IMR-90 (cell line): Measurements from ENCODE around the gene SLC12A4. TPM values are rescaled to one million over a fixed set of nuclear protein-coding genes. Genes with fewer than 3 reads are reported as not detected.

Experiments
- ATAC-seq: fragments of 200-7000 bp; cut with Tn5 transposase; 2 replicates; pipeline ENCODE4 v1.9.1; 2020; ENCODE audit warnings: low read depth, mild to moderate bottlenecking, moderate library complexity
- BruUV-seq: library from RNA; stranded (reverse); fragments of 400-500 nt; replicated peaks from 2 replicates; lab custom pipeline; 2021; lab: Mats Ljungman, UMichigan
- CTCF ChIA-PET: fragments of 300-600 bp; formaldehyde crosslinking; extraction: SDS; loops from one replicate; lab custom pipeline; 2021; ENCODE audit warnings: antibody characterized with exemption; lab: Yijun Ruan, JAX
- POLR2A ChIA-PET: fragments of 300-600 bp; sonication (Branson Sonifier 250); formaldehyde crosslinking; loops from one replicate; lab custom pipeline; 2022; ENCODE audit warnings: antibody characterized with exemption; ENCODE audit not compliant: unreplicated experiment; lab: Charles Lee
- DNase-seq: peaks from one replicate; pipeline ENCODE4 v3.0.0; 2013
- H2AFZ ChIP-seq: replicated peaks from 2 replicates; pipeline ENCODE3; 2013; ENCODE audit warnings: low read length, mild to moderate bottlenecking; ENCODE audit not compliant: poor library complexity
- H2AK5ac ChIP-seq: 2 replicates; pipeline ENCODE4 v1.6.1; 2013; ENCODE audit warnings: low read depth, low read length, inconsistent platforms
- H2AK9ac ChIP-seq: replicated peaks from 2 replicates; pipeline ENCODE3; 2013; ENCODE audit warnings: mild to moderate bottlenecking, low read depth, low read length, moderate library complexity; ENCODE audit not compliant: poor library complexity
- H2BK120ac ChIP-seq: 2 replicates; pipeline ENCODE4 v1.6.1; 2013; ENCODE audit warnings: low read depth, low read length, inconsistent platforms
- H2BK15ac ChIP-seq: 3 replicates; pipeline ENCODE4 v1.6.1; 2013; ENCODE audit warnings: low read depth, low read length, inconsistent platforms
- H2BK20ac ChIP-seq: 2 replicates; pipeline ENCODE4 v1.6.1; 2013; ENCODE audit warnings: low read depth, mild to moderate bottlenecking, inconsistent platforms, low read length, moderate library complexity
- H2BK5ac ChIP-seq: 2 replicates; pipeline ENCODE4 v1.6.1; 2013; ENCODE audit warnings: mild to moderate bottlenecking, low read depth, low read length, inconsistent platforms; ENCODE audit not compliant: poor library complexity, severe bottlenecking
- H3K14ac ChIP-seq: replicated peaks from 2 replicates; pipeline ENCODE4 v1.6.1; 2013; ENCODE audit warnings: low read depth, low read length, inconsistent platforms
- H3K18ac ChIP-seq: 2 replicates; pipeline ENCODE4 v1.6.1; 2013; ENCODE audit warnings: low read depth, low read length, control low read depth
- H3K23ac ChIP-seq: 2 replicates; pipeline ENCODE4 v1.6.1; 2013; ENCODE audit warnings: low read depth, low read length, inconsistent platforms
- H3K27ac ChIP-seq: 2 replicates; pipeline ENCODE4 v1.5.1; 2013; ENCODE audit warnings: mild to moderate bottlenecking, control low read depth, low read length; ENCODE audit not compliant: insufficient read depth
- H3K27me3 ChIP-seq: 2 replicates; pipeline ENCODE4 v1.6.1; 2013; ENCODE audit warnings: low read length; ENCODE audit not compliant: control insufficient read depth, insufficient read depth
- H3K36me3 ChIP-seq: 2 replicates; pipeline ENCODE4 v1.6.1; 2013; ENCODE audit warnings: low read length, mixed read lengths; ENCODE audit not compliant: control insufficient read depth, insufficient read depth
- H3K4ac ChIP-seq: 2 replicates; pipeline ENCODE4 v1.6.1; 2013; ENCODE audit warnings: low read depth, low read length, inconsistent platforms
- H3K4me1 ChIP-seq: 2 replicates; pipeline ENCODE4 v1.6.1; 2013; ENCODE audit warnings: low read length, mixed read lengths; ENCODE audit not compliant: control insufficient read depth, insufficient read depth
- H3K4me2 ChIP-seq: 2 replicates; pipeline ENCODE4 v1.6.1; 2013; ENCODE audit warnings: low read depth, mild to moderate bottlenecking, control low read depth, low read length, moderate library complexity
- H3K4me3 ChIP-seq: 2 replicates; pipeline ENCODE4 v1.5.1; 2013; ENCODE audit warnings: low read depth, mild to moderate bottlenecking, control low read depth, low read length, moderate library complexity; ENCODE audit not compliant: insufficient read depth
- H3K56ac ChIP-seq: 2 replicates; pipeline ENCODE4 v1.6.1; 2013; ENCODE audit warnings: low read length, inconsistent platforms; ENCODE audit not compliant: insufficient read depth; ENCODE audit errors: extremely low read depth
- H3K79me1 ChIP-seq, 2 experiments: 2 replicates each; pipeline ENCODE4 v1.6.1; 2013; ENCODE audit warnings: low read length in 2 of 2, inconsistent platforms in 1 of 2, low read depth in 1 of 2
- H3K9ac ChIP-seq: 2 replicates; pipeline ENCODE4 v1.6.1; 2013; ENCODE audit warnings: low read depth, low read length, control low read depth
- H3K9me1 ChIP-seq: 2 replicates; pipeline ENCODE4 v1.6.1; 2013; ENCODE audit warnings: low read length, inconsistent platforms; ENCODE audit not compliant: insufficient read depth
- H3K9me3 ChIP-seq: 2 replicates; pipeline ENCODE4 v1.6.1; 2013; ENCODE audit warnings: low read length; ENCODE audit not compliant: control insufficient read depth, insufficient read depth
- H4K20me1 ChIP-seq: 2 replicates; pipeline ENCODE4 v1.6.1; 2013; ENCODE audit warnings: low read length, inconsistent platforms; ENCODE audit not compliant: insufficient read depth
- H4K5ac ChIP-seq: 2 replicates; pipeline ENCODE4 v1.6.1; 2013; ENCODE audit warnings: mild to moderate bottlenecking, low read depth, low read length, control low read depth
- H4K8ac ChIP-seq, 2 experiments: 2 replicates each; pipeline ENCODE4 v1.6.1; 2013; ENCODE audit warnings: low read depth in 2 of 2, low read length in 2 of 2, control low read depth in 1 of 2, inconsistent platforms in 1 of 2
- H4K91ac ChIP-seq: 2 replicates; pipeline ENCODE4 v1.6.1; 2013; ENCODE audit warnings: low read depth, low read length, inconsistent platforms; ENCODE audit not compliant: insufficient read depth
- BHLHE40 ChIP-seq: fragments of 150-350 bp; IDR thresholded peaks from 2 replicates; pipeline ENCODE4 v1.6.1; 2016; ENCODE audit warnings: mild to moderate bottlenecking, low read depth, low read length
- CEBPB ChIP-seq: IDR thresholded peaks from 2 replicates; pipeline ENCODE4 v1.6.1; 2012; ENCODE audit warnings: low read depth, low read length, improper control_type of control experiment
- CHD1 ChIP-seq: IDR thresholded peaks from 2 replicates; pipeline ENCODE4 v1.6.1; 2012; ENCODE audit warnings: low read depth, low read length, improper control_type of control experiment
- CTCF ChIP-seq: conservative IDR thresholded peaks from 2 replicates; pipeline ENCODE4 v1.5.1; 2012; ENCODE audit warnings: mild to moderate bottlenecking, low read depth, low read length, improper control_type of control experiment
- ELK1 ChIP-seq: fragments of 150-350 bp; IDR thresholded peaks from 2 replicates; pipeline ENCODE4 v1.6.1; 2016; ENCODE audit warnings: low read depth, mild to moderate bottlenecking, low read length, moderate library complexity, borderline replicate concordance
- FOS ChIP-seq: fragments of 150-350 bp; IDR thresholded peaks from 2 replicates; pipeline ENCODE4 v1.6.1; 2016; ENCODE audit warnings: low read depth, low read length
- MAFK ChIP-seq: IDR thresholded peaks from 2 replicates; pipeline ENCODE4 v1.6.1; 2012; ENCODE audit warnings: low read depth, low read length, improper control_type of control experiment
- MAZ ChIP-seq: IDR thresholded peaks from 2 replicates; pipeline ENCODE4 v1.6.1; 2012; ENCODE audit warnings: low read depth, mild to moderate bottlenecking, low read length, improper control_type of control experiment, moderate library complexity, borderline replicate concordance
- MXI1 ChIP-seq: IDR thresholded peaks from 2 replicates; pipeline ENCODE4 v1.6.1; 2012; ENCODE audit warnings: low read depth, mild to moderate bottlenecking, low read length, moderate library complexity, borderline replicate concordance
- NFE2L2 ChIP-seq: fragments of 150-350 bp; IDR thresholded peaks from 2 replicates; pipeline ENCODE4 v1.6.1; 2016; ENCODE audit warnings: low read depth, mild to moderate bottlenecking, low read length
- POLR2A ChIP-seq: IDR thresholded peaks from 2 replicates; pipeline ENCODE4 v1.6.1; 2012; ENCODE audit warnings: mild to moderate bottlenecking, low read depth, low read length
- RAD21 ChIP-seq: IDR thresholded peaks from 2 replicates; pipeline ENCODE4 v1.6.1; 2012; ENCODE audit warnings: low read length, improper control_type of control experiment
- RCOR1 ChIP-seq: IDR thresholded peaks from 2 replicates; pipeline ENCODE4 v1.6.1; 2012; ENCODE audit warnings: mild to moderate bottlenecking, low read length, improper control_type of control experiment; ENCODE audit not compliant: insufficient replicate concordance
- RFX5 ChIP-seq: IDR thresholded peaks from 2 replicates; pipeline ENCODE4 v1.8.0; 2012; ENCODE audit warnings: low read depth, mild to moderate bottlenecking, low read length, moderate library complexity
- SMC3 ChIP-seq: fragments of 150-350 bp; IDR thresholded peaks from 2 replicates; pipeline ENCODE4 v1.6.1; 2016; ENCODE audit warnings: low read depth, mild to moderate bottlenecking, antibody characterized with exemption, low read length, moderate library complexity
- USF2 ChIP-seq: fragments of 150-350 bp; IDR thresholded peaks from 2 replicates; pipeline ENCODE4 v1.6.1; 2017; ENCODE audit warnings: mild to moderate bottlenecking, antibody characterized with exemption, low read length, low read depth
- WGBS, 2 experiments: methylation state at CpG; one replicate each; pipeline versions ENCODE4 v1.1.5 to v1.1.7; 2013; ENCODE audit warnings: missing lambda C conversion rate in 2 of 2; ENCODE audit not compliant: insufficient read length in 1 of 2; ENCODE audit errors: extremely low coverage in 2 of 2; 5-methylcytosine and 5-hydroxymethylcytosine counted together
- dilution Hi-C: fragments of 300-500 bp; cut with HindIII; formaldehyde crosslinking; loops from one replicate; pipeline ENCODE4 v1.14.3; 2018; ENCODE audit warnings: low sequenced_read_pairs; ENCODE audit not compliant: unreplicated experiment
- in situ Hi-C: fragments of 300-500 bp; cut with MboI; formaldehyde crosslinking; loops from 3 replicates; pipeline ENCODE4 v1.14.3; 2019; ENCODE audit warnings: low sequenced_read_pairs, inconsistent platforms, mixed read lengths
- intact Hi-C: fragments of 100-400 bp; cut with micrococcal nuclease; formaldehyde crosslinking; loops from 2 replicates; pipeline ENCODE4 v1.10.0; 2022
- polyA plus RNA-seq, 3 experiments: library from polyadenylated mRNA; depleted of rRNA; stranded (reverse); fragments of >200 nt; gene quantifications; 2 replicates each; pipeline ENCODE4 v1.2.3, GENCODE V29; 2012; ENCODE audit warnings: low replicate concordance in 1 of 3
- total RNA-seq: library from RNA; depleted of rRNA; stranded (reverse); fragments of >200 nt; gene quantifications from 2 replicates; pipeline ENCODE4 v1.2.3, GENCODE V29; 2012

The SLC12A4 gene
- total and polyA plus RNA-seq, 2 of the 4 experiments (the other 2 are of a cell fraction) = 36.6 to 132 TPM

GRCh38 chr16:67996666-67997065, 28.2 kb upstream of the SLC12A4 start:
- Histone ChIP-seq H2AFZ (no peak overlapping the region), H2BK5ac (no peak overlapping the region), H3K14ac (no peak overlapping the region), H3K23ac (no peak overlapping the region), H2AK5ac (no peak overlapping the region), H3K9me3 (no peaks in the 10 kb centered on the region), H3K4ac (no peak overlapping the region), H3K18ac (no peak overlapping the region), H3K4me3 (no peak overlapping the region), H3K9ac (no peak overlapping the region), H3K4me1 (peaks cover 9% of the 10 kb centered on the region), H3K4me2 (no peak overlapping the region), H4K91ac (no peak overlapping the region), H4K5ac (no peak overlapping the region), H3K56ac (no peak overlapping the region), H2BK20ac (no peak overlapping the region), H3K27me3 (no peaks in the 10 kb centered on the region), H4K8ac (no peak overlapping the region), H3K9me1 (peaks cover 14% of the 10 kb centered on the region), H2BK15ac (no peak overlapping the region), H2BK120ac (no peak overlapping the region), H3K79me1 (no peaks in the 10 kb centered on the region), H3K36me3 (no peaks in the 10 kb centered on the region), H4K20me1 (no peaks in the 10 kb centered on the region; the same call in 1 of the 2 replicates), H3K27ac (no peak overlapping the region), H2AK9ac (no peak overlapping the region)
- no peak for DNase-seq
- in situ Hi-C loops (no loop called here), intact Hi-C loops (no loop called here), dilution Hi-C loops (no loop called here)
- ChIA-PET CTCF (interaction anchor here (0.7 kb wide), 1 partner anchor 68 kb away, joined by 3 read pairs; no protein-coding TSS in a partner anchor), POLR2A (no interaction called here)
- no peak for ATAC-seq
- no CpG with 5 or more reads among the region's 5 CpGs for WGBS, 2 experiments
- TF ChIP-seq SMC3 (no peak), CTCF (no peak), MAZ (no peak), RFX5 (no peak), RCOR1 (no peak), MAFK (no peak), BHLHE40 (no peak), FOS (no peak), CEBPB (no peak), NFE2L2 (no peak), RAD21 (no peak), POLR2A (no peak), MXI1 (no peak), USF2 (no peak), ELK1 (no peak), CHD1 (no peak)
- no TSS peak for BruUV-seq
